Subcutaneous adipose tissue (tissue), 4 donors: Measurements from ENCODE around the gene GREB1L. TPM values are rescaled to one million over a fixed set of nuclear protein-coding genes. Genes with fewer than 3 reads are reported as not detected.

Experiments
- total RNA-seq, 4 donors: library from RNA; depleted of rRNA; stranded (reverse); fragments of >200 nt; gene quantifications; one replicate each; pipeline ENCODE4 v1.1.0, GENCODE V29; 2016
- TF ChIP-seq, protein P1 (sequence below): fragments of 450-650 bp; IDR thresholded peaks from one replicate; pipeline ENCODE4 v1.5.1; 2016; ENCODE audit warnings: low read depth, mild to moderate bottlenecking, control low read depth, antibody characterized with exemption, moderate library complexity

GREB1L gene
- total RNA-seq, 4 donors from 2014 or later: 10.0 to 39.7 (median 26.0) TPM

GRCh38 chr18:21483051-21483450 is 241.0 kb downstream of the GREB1L start:
- TF ChIP-seq, protein P1, sequence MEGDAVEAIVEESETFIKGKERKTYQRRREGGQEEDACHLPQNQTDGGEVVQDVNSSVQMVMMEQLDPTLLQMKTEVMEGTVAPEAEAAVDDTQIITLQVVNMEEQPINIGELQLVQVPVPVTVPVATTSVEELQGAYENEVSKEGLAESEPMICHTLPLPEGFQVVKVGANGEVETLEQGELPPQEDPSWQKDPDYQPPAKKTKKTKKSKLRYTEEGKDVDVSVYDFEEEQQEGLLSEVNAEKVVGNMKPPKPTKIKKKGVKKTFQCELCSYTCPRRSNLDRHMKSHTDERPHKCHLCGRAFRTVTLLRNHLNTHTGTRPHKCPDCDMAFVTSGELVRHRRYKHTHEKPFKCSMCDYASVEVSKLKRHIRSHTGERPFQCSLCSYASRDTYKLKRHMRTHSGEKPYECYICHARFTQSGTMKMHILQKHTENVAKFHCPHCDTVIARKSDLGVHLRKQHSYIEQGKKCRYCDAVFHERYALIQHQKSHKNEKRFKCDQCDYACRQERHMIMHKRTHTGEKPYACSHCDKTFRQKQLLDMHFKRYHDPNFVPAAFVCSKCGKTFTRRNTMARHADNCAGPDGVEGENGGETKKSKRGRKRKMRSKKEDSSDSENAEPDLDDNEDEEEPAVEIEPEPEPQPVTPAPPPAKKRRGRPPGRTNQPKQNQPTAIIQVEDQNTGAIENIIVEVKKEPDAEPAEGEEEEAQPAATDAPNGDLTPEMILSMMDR: no peak

DNA sequence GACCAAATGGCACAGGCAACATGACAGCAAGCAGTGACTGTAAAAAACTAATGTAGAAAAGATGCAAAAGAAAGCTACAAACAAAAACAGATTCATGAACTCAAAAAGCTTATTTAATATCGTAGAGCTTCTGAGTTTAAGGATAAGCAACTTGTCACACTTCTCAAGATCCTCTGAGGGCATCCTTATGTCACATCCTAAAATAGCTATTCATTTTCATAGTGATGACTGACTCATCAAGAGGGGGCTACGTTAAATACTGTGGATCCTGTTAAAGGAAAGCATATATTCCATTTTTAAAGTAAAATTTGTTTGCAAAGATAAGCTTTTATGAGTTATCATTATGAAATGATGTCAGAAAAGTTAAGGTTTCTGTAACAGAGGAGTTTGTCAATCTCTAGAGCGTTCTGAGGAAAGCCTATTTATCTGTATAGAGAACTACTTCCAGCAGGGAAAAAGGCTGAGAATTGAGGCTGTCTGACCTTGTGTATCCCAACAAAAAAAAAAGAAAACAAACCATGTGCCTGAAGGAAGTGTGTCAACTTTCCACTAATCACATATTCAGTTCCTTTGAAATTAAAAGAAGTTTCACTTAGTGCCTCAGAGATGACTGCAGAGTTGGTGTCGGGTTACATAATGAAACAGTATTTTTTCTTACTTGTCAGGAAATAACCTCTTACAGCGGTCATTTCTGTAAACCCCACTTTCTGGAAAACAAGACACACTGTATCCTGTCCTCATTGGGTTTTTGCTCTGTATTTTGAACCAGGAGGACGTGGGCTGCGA is 243.0 kb downstream of the GREB1L start:
- TF ChIP-seq, protein P1: no peak

- TF ChIP-seq, protein P1: no peak
Measured at GRCh38 chr18:21486905-21487437, 244.9 kb downstream of the GREB1L start.

DNA sequence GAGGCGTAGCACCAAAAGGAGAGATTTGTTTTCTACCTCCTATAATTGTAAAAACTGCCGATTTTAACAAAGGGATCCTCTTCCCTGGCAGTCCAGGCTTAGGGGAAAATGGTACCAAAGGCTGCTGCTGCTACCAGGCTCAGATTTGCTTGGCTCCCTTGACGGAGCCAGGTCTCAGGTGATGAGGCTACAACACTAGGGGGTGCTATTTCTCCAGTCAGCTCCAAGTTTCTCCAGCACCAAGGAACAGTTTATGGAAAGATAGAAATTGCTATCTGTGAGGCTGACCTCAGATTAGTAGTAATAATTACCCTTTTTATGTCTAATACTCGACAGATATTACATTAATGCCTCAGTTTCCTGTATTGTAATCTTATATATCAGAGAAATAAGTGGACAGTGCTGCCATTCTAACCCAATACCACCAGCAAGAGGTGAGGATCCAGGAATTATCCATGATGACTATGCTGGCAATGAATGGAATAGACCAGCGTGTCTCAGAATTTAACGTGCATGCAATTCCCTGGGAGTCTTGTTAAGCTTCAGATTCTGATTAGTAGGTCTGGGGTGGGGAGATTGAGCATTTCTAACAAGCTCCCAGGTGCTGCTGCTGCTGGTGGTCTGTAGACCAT is 247.2 kb downstream of the GREB1L start:
- TF ChIP-seq, protein P1: no peak

DNA sequence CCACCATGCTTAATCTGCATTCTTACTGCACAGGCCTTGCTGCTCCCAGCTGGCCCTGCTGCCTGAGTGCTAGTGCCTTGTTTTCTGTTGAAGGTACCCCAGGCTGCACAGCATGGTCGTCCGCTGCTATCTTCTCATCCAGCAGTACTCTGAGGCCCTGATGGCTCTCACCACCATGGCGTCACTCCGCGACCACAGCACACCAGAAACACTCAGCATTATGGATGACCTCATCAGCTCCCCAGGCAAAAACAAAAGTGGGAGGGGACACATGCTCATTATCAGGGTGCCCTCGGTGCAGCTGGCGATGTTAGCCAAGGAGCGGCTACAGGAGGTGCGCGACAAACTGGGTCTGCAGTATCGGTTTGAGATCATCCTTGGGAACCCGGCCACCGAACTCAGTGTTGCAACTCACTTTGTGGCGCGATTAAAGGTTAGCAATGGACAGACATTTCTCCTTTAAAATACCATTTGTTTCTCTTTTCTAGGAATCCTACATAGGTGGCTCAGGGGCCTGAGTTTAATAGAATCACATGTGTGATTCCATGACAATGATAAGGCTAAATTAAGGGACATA is 248.0 kb downstream of the GREB1L start:
- TF ChIP-seq, protein P1: no peak

GRCh38 chr18:21490748-21491147 is 248.7 kb downstream of the GREB1L start:
- TF ChIP-seq, protein P1: no peak

- TF ChIP-seq, protein P1: no peak
Measured at GRCh38 chr18:21496277-21496835, 254.3 kb downstream of the GREB1L start.
